HG02981 (cell line): ENCODE data around the gene PTMA.
"Not testable (repeated sequence)": the region's sequence is repeated elsewhere in the genome, so short reads cannot be mapped to it uniquely, and the experiment has no call there.

ENCODE experiments used
- ATAC-seq: cut with Tn5 transposase; IDR thresholded peaks from one replicate; pipeline ENCODE4 v1.9.1; 2021; ENCODE audit warnings: mild to moderate bottlenecking, moderate library complexity; ENCODE audit not compliant: unreplicated experiment

Gene PTMA

DNA sequence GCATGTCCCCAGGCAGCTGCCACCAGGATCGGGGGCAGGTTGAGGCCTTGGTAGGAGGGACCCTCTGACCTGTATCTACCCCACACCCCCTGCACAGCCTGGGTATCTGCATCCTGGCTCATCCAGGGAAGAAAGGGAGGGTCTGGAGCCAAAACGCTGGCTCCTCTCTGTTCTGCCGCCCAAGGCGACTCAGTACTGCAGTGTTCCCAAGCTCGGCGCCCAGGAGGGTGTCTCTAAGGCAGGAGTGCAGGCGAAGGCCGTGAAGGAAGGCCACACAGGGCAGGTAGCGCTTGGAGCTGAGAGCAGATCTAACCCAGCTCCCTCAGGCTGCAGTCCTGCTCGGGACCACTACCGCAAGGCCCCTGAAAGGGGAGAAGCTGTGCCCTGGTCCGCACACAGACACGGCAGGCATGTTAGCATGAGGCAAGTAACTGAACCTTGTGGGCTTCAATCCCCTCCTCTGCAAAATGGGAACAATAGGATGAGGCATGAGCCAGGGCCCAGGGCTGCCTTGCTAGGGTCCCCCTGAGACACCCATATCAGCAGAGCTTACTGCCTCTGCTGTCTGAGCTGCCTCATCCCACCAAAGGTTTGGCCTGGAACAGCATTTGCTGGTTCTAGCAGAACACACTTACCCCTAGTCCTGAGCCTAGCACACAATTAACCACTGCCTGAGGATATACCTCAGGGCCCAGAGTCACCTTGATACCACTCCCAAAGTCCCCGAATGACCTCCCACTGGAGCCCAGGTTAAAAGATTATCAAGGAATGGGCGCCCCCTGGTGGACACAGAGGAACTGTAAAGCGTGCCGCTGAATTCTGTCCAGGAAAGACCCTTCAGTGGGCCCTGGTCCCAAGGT is 6.5 kb downstream of the PTMA start:
- no peak for ATAC-seq

DNA sequence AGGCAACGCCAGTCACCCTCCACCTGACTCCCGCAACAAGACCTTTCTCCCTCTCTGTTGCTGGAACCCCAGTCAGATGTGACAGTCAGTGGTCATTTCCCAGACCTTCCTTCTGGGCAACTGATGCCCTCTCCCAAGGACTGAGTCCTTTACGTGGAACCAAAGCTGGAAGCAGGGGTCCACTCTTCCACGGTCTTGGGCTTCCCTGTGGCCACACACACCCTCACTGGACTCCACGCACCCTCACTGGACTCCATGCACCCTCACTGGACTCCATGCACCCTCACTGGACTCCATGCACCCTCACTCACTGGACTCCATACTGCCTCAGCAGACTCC is 7.1 kb downstream of the PTMA start:
- no peak for ATAC-seq

DNA sequence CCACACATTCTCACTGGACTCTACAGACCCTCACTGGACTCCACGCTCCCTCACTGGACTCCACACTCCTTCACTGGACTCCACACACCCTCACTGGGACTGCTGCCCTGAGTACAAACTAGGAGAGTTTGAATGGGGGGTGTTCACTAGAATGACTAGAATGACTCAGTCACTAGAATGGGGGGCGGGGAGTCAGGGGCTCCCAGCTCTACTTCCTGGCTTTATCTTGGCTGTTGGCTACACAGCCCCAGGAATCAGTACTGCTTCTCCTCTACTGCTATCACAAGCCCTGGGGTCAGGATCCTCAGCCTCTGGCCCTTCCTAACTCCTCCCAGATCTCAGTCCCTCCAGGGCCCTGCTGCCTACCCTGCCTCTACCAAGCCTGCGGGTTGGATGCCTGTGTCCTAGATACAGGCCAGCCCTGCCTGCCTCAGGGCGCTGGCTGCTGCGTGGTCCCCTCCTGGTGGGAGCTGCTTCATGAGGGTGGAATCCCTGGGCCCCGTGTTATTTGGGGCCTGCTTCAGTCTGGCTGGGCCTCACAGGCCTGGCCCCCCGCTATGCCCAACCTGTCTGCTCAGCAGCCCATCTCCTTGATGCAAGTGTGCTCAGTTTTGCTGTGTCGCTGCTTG is 7.8 kb downstream of the PTMA start:
- no peak for ATAC-seq

DNA sequence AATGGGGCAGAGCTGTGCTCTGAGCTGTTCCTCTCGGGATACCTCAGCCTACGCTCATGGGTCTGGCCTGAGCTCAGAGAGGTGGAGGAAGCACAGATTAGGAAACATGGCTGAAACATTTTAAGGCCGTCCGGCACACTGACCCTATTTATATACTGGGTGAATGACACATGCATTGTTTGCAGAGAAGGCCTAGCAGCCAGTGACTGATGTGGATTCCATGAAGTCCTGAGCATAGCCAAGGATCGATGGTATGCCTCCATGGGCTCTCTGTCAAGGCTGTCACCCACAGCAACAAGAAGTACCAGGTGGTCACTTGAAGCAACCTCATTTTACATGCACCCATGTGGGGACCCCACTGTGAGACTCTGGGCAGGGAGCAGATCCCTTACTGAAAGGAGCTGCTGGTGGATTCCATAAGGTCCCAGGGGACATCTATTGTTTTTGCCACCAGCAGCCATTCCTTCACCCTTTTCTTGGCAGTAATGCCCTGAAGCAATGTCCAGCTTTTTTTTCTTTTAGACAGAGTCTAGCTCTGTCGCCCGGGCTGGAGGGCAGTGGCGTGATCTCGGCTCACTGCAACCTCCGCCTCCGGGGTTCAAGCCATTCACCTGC is 8.4 kb downstream of the PTMA start:
- no peak for ATAC-seq

DNA sequence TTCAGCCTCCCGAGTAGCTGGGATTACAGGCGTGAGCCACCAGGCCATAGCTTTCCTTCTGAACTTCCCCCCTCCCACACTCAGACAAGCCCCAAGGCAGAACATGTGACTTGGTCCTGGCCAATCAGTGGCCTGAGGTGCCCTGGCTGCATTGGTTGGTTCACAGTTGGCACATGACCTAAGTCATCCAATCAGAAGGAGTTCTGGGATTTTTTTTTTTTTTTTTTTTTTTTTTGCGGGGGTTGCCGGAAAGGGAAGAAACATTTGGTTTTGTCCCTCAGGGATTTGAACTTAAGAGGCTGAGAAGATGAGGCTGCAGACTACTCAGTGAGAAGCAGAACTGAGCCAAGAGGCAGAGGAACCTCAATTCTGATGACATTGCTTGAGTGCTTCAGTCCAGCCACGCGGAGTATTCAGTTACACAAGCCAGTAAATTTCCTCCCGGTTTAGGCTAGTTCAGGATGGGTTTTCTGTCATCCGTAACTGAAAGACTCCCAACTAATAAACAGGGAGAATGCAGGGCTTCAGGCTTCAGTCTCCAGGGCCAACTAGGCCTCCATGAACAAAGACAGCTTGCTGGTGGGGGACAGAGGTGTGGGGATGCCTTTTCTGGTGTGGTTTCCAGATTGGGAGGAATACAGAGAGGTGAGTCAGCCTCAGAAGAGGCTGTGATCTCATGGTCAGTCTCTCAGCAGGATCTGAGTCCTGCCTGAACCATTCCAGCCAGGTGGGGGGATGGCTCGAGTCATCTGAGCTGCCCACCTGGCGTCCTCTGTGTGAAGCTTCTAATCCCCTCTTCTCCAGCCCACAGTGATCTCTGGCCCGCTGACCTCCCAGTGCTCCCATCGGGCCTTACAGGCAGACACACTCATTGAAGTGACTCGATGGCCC is 9.2 kb downstream of the PTMA start:
- ATAC-seq: peak; percentile 34

DNA sequence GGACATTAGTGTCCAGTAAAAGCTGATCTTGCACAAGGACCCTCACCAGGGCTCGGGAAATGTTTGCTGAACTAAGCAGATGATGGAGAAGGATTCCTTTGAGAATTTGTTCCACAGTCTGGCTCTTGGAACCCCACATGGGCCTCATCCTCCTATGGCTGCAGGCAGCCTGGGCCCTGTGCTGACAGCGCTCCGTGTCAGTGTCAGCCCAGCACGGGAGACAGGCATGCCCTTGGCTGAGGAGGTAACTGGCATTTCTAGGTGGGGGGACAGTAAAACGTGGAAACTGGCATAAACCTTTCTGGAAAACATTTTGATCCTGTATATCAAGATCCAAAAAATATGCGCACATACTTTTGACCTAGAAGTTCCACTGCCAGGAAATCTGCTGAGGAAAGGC is 10.5 kb downstream of the PTMA start:
- no peak for ATAC-seq

DNA sequence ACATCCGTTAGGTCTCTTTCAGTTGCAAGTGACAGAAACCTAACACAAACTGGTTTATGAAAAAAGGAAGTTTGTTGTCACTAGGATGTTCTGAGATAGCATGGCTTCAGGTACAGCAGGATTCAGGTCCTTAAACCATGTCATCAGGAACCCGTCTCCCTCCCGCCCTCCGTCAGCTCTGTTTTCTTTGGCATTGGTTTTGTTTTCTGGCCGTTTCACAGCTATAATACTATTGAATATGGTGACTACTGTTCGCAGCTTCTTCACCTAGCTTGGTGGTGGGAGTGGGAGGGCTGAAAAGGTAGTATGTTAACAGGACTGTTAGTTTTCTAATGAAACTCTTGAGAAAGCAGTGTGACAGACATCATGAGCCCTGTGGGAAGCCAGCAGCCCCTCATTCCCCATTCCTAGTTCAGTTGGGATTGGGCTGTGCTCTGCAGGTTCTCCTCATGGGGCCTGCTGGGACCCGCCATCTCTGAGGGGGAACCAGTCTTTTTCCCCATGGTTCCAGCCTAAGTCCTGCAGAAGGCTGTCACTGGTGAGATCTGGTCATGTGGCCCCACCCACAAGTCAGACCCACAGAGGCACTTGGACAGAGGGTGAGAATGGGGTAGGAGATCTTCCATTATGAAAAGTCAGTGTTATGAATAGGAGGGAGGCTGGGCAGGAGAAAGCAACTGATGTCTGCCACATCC is 12.1 kb downstream of the PTMA start:
- ATAC-seq: peak; percentile 9

DNA sequence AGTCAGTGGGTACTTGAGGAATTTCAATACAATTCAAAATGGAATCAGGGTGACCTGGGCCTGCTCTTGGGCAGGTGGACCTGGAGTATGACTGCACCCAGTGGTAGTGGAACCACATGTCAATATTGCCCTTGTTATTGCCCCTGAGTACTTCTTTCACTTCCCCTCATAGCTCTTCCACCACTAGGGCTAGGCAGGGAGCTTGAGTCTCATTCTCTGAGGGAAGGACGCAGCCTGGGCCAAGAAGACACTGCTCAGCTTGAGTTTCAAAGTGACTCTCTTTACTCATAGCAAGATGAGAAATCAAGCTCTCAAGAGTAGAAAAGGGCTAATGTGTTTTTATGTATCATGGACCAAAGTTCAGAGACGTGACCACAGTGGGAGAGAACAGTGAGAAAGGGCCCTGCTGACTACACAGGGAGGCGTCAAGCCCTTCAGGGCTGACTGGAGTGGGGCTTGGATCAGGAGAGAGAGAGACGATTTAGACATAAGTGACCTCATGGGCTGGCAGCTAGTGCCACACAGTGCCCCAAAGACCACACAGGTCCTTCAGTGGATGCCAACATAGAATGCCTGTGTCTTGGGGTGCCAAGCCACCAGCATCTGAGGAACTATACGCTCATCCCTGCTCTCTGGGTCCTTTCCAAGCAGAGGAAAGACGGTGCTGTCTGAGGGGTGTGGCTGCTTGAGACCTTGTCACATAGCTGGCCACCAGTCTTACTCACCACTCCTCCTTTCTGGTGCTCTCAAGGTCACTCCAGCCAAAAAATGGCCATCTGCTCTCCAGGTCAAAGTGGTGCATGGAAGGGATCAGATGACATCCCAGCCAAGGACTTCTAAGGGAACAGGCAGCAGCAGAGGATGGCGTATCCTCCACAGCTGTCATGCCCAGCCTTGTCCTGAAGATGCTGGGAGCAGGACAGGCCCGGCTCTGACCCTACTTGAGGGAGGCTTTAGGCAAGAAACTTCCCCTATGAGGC is 13.0 kb downstream of the PTMA start:
- peak; percentile 66 for ATAC-seq

DNA sequence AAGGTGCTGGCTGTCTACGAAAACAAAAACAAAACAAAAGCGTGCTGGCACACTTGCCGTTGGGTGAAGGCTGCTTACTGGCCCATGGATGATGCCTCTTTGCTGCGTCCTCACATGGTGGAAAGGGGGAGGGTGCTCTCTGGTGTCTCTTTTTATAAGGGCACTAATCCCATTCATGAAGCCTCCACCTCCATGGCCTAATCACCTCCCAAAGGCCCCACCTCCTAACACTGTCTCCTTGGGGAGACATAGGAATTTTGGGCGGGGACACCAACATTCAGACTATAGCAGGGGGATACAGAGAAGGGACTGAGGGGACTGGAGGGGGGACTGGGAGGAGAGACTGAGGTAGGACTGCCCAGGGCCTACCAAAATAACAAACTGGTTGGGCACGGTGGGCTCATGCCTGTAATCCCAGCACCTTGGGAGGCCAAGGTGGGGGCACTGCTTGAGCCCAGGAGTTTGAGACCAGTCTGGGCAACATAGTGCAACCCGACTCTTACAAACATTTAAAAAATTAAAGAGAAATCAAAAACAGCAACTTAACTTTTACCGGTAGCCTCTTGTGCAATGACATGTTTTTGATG is 14.5 kb downstream of the PTMA start:
- no peak for ATAC-seq

DNA sequence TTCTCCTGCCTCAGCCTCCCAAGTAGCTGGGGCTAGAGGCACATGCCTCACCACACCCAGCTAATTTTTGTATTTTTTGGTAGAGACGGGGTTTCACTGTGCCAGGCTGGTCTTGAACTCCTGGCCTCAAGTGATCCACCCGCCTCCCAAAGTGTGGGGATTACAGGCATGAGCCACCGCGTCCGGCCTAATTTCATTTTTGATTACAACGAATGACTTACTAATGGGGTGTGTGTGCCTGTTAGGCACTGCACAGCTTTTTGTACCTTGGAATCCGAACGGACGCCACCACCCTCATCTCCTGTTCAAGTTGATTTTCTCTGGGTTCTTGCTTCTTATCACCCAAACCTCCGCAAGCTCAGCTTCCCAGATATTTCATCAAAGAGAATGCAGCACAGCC is 17.2 kb downstream of the PTMA start:
- no peak for ATAC-seq

DNA sequence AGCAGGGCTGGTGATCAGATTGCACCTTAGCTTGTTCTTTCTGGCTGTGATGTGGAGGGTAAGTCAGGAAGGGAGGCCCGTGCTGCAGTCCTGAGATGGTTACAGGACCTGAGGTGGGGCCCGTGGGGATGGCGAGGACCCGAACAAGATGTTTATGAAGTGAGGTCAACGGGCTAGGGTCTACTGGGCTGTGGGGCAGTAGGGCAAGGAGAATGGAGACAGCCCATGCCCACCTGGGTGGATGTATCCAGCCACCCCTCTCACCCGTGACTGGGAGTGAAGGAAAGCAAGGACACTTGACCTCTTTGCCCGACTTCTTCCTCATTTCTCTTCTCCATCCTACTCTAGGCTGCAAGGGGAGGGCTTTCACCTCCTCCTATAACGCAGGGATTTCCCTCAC is 18.0 kb downstream of the PTMA start:
- no peak for ATAC-seq

DNA sequence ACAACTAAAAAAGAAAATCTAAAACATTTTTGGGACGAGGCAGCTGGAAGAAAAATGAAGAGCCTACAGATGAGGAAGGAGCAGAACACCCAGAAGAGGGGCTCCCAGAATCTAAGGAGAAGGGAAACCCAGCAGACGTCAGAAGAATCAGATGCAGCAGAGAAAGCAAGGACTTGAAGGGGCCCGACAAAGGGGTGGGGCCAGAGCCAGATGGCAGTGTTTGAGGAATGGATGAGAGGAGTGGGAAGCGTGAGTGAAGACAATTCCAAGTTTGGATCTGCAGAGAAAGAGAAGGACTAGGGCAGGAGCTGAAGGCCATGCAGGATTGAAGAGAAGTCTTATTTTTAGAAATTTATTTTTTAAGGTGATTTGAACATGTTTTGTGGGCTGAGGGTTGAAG is 19.3 kb downstream of the PTMA start:
- no peak for ATAC-seq

DNA sequence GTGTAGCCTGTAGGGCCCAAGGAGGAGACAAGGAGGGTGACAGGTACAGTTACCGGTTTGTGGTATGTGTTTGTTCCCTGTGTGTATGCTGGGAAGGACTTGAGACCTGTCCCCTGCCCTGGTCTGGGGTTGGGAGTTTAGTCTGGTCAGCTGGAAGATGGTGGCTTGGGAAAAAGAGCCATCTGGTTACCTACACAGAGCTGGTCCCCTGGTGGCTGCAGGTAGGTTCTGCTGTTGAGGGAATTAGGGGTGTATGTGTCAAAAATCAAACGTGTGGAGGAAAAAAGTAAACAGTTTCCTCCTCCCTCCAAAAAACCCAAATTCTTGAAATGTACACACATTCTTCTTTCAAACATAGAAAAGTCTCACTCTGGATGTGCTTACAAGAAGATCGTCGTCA is 24.3 kb downstream of the PTMA start:
- no peak for ATAC-seq

DNA sequence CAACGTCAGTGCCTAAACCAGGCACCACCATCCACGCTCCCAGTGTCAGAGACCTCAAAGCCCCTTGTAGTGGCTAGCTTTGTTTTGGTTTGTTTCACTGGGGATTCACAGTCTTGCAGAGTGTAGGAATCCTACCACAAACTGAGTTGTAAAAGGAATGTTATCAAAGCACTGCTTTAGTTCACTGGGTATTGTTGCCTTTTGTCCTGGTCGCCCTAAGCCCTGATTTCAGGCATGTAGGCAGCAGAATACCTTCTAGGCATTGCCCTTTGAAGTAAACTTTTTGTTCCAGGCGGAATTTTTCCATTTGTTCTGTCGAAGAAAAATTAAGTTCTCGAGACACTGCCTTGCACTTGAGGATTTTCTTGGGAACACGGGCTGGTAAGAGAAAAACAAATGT is 29.4 kb downstream of the PTMA start:
- no peak for ATAC-seq

DNA sequence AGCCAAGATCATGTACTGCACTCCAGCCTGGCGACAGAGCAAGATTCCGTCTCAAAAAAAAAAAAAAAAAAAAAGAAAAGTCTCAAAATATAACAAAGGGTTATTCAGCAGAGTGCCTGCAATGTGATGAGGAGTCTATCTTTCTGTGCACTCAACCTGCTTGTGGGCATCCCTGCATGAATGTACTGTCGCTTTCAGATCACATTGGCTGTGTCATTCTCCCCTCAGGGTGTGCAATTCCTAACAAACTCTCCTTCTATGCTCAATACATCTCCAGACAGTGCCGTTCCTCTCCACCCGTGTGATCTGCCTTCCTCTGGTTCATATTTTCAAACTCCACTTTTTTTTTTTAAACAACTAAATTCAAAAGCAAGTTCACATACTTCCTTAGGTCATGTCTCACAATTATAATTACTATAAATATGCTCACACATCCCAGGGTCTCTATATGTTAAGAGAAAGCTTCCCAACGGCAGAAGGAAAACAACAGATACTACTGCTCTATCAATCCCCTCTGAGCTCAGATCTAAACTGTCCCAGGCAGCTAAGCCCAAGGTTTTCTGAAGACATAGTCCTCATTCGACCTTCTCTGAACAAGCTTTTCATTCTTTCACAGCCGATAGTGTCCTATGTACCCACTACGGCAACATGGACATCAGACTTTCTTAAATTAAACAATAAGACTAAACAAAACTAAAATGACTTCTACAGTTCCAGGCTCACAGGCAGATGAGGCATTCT is 35.2 kb downstream of the PTMA start:
- no peak for ATAC-seq

DNA sequence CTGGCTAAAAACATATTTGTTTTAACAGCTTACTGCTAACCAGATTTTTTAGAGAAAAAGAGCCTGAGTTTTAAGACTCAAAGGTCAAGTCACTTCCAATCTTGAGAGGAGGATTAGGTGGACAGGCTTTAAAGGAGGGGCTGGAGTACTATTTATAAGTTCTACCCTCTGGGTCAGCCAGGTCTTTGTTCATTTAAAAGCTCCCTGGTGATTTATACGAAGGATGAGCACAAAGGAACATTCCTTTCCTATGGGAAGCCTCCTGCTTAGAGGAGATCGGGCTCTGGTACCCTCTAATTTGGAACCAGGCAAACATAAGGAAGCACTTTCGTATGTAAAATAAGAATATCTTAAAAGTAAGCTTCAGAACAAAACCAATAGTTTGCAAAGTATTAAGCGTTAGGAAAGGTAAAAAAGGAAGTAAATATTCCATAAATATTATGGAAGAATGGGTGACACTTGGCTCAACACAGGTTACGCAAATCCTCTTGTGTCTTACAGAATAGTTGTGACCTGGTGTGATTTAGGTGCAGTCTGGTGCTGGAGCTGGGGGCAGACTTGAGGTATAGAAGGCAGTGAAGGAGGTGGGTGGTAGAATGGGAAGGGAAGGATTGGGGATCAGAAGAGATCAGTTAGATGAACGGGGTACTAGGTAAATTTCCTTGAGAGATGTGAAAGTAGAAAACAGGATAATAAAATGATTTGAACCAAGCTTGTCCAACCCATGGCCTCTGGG is 37.1 kb downstream of the PTMA start:
- ATAC-seq: no peak

DNA sequence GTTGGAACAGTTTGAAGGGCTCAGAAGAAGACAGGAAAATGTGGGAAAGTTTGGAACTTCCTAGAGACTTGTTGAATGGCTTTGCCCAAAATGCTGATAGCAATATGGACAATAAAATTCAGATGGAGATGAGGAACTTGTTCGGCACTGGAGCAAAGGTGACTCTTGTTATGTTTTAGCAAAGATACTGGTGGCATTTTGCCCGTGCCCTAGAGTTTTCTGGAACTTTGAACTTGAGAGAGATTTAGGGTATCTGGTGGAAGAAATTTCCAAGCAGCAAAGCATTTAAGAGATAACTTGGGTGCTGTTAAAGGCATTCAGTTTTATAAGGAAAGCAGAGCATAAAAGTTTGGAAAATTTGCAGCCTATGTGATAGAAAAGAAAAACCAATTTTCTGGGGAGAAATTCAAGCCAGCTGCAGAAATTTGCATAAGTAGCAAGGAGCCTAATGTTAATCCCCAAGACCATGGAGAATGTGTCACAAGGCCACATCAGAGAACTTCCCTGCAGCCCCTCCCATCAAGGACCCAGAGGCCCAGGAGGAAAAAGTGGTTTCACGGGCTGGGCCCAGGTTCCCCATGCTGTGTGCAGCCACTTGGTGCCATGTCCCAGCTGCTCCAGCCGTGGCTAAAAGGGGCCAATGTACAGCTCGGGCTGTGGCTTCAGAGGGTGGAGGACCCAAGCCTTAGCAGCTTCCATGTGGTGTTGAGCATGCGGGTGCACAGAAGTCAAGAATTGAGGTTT is 40.0 kb downstream of the PTMA start:
- not testable (repeated sequence) for ATAC-seq
